Measurements from ENCODE around the gene DGKG.

DGKG gene

DNA sequence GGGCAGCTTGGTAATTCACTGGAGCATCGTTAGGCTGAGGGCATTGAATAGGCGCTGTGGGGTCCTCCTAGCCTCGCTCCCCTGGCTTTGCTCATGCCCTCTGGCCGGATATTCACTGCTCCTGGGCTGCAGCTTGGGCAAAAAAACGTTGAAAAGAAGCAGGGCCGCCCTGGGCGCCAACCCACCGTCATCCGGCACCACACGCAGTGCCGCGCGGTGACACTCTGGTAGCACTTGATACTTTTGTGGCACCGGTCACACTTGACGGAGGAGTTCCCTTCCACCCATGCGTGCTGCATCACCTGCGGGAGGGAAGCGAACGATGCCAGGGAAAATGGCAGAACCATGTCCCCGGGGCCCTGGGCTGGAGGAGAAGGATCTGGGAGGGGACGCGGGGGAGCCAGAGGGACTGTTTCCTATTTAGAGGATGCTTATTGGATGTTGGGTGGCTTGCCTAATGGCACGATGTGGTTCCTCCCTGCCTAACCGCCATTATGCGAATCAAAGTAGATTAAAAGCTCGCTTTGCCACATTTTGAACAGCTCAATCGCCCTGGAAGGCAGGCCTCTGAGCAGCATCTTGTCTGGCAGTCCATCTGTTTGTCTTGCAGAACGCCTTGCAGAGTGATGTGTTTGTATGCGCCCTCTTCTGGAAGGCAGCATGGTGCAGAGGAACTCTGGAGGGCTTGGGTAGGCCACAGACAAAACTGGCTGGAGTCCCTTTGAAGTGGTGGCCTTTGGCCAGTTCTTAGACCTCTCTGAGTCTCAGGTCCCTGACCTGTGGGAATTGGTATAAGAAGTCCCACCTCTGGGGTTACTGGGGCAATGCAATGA is 93.2 kb downstream of the DGKG start:
- Histone ChIP-seq H3K23ac (ENCODE audit: low read length) (no peak overlapping the region), H4K8ac (ENCODE audit: low read depth, low read length) (no peak overlapping the region), H3K79me2 (ENCODE audit: control insufficient read depth, insufficient read depth, low read length) (no peaks in the 10 kb centered on the region), H3K4me2 (ENCODE audit: low read length) (no peak overlapping the region), H3K27ac (ENCODE audit: low read depth, low read length) (no peak overlapping the region), H3K56ac (ENCODE audit: low read length) (no peak overlapping the region), H2BK15ac (replicated peaks; ENCODE audit: low read depth) (no peak overlapping the region), H3K4me3 (ENCODE audit: low read length) (no peak overlapping the region), H3K36me3 (ENCODE audit: control insufficient read depth, insufficient read depth, low read length) (no peaks in the 10 kb centered on the region), H2AK5ac (ENCODE audit: low read length) (no peak overlapping the region), H3K4ac (ENCODE audit: low read depth, low read length) (no peak overlapping the region), H3K79me1 (ENCODE audit: low read length) (no peaks in the 10 kb centered on the region), H3K27me3 (ENCODE audit: insufficient read depth, low read length, poor library complexity) (no peaks in the 10 kb centered on the region), H2BK120ac (ENCODE audit: low read depth, low read length) (no peak overlapping the region), H4K5ac (ENCODE audit: low read length) (no peak overlapping the region), H3K9ac (ENCODE audit: low read length) (no peak overlapping the region), H2BK5ac (ENCODE audit: low read length) (no peak overlapping the region), H3K18ac (ENCODE audit: low read length) (no peak overlapping the region), H3K4me1 (ENCODE audit: control insufficient read depth, low read depth, low read length) (no peaks in the 10 kb centered on the region)
- DNase-seq = peak; percentile 62
- WGBS (ENCODE audit: extremely low coverage, insufficient coverage, low lambda C conversion rate) = no CpG with 5 or more reads among the region's 29 CpGs

DNA sequence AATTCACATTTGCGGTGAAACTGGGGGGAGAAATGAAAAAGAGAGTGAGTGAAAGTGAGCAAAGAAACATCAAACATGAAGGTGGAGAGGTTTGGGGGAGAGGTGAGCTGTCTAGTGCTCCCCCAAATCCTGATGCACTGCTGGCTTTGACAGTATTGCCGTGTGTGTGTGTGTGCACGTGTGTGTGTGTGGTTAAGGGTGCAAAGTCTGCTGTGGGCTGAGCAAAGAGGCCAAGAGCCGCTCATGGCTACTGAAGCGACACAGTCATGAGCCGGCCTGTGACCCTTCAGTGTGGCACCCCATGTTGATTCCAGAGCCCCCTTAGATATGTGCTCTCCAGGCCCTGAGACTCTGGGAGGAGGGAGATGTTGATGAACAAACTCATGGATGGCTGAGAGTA is 94.3 kb downstream of the DGKG start:
- H2BK5ac ChIP-seq (ENCODE audit: low read length) = no peak overlapping the region
- no peaks in the 10 kb centered on the region for H3K79me1 ChIP-seq (ENCODE audit: low read length)
- no peaks in the 10 kb centered on the region for H3K27me3 ChIP-seq (ENCODE audit: insufficient read depth, low read length, poor library complexity)
- no peak overlapping the region for H4K8ac ChIP-seq (ENCODE audit: low read depth, low read length)
- H3K4me1 ChIP-seq (ENCODE audit: control insufficient read depth, low read depth, low read length) = no peaks in the 10 kb centered on the region
- no peak overlapping the region for H4K5ac ChIP-seq (ENCODE audit: low read length)
- H3K4me2 ChIP-seq (ENCODE audit: low read length) = no peak overlapping the region
- no peak for DNase-seq
- WGBS (ENCODE audit: extremely low coverage, insufficient coverage, low lambda C conversion rate) = no CpG with 5 or more reads among the region's 6 CpGs
- H3K4ac ChIP-seq (ENCODE audit: low read depth, low read length) = no peak overlapping the region
- no peaks in the 10 kb centered on the region for H3K79me2 ChIP-seq (ENCODE audit: control insufficient read depth, insufficient read depth, low read length)
- H3K18ac ChIP-seq (ENCODE audit: low read length) = no peak overlapping the region
- H2AK5ac ChIP-seq (ENCODE audit: low read length) = no peak overlapping the region
- H3K36me3 ChIP-seq (ENCODE audit: control insufficient read depth, insufficient read depth, low read length) = no peaks in the 10 kb centered on the region
- no peak overlapping the region for H3K4me3 ChIP-seq (ENCODE audit: low read length)
- no peak overlapping the region for H3K9ac ChIP-seq (ENCODE audit: low read length)
- H3K23ac ChIP-seq (ENCODE audit: low read length) = no peak overlapping the region
- no peak overlapping the region for H3K27ac ChIP-seq (ENCODE audit: low read depth, low read length)
- H3K56ac ChIP-seq (ENCODE audit: low read length) = no peak overlapping the region
- no peak overlapping the region for H2BK120ac ChIP-seq (ENCODE audit: low read depth, low read length)
- H2BK15ac ChIP-seq (replicated peaks; ENCODE audit: low read depth) = no peak overlapping the region

DNA sequence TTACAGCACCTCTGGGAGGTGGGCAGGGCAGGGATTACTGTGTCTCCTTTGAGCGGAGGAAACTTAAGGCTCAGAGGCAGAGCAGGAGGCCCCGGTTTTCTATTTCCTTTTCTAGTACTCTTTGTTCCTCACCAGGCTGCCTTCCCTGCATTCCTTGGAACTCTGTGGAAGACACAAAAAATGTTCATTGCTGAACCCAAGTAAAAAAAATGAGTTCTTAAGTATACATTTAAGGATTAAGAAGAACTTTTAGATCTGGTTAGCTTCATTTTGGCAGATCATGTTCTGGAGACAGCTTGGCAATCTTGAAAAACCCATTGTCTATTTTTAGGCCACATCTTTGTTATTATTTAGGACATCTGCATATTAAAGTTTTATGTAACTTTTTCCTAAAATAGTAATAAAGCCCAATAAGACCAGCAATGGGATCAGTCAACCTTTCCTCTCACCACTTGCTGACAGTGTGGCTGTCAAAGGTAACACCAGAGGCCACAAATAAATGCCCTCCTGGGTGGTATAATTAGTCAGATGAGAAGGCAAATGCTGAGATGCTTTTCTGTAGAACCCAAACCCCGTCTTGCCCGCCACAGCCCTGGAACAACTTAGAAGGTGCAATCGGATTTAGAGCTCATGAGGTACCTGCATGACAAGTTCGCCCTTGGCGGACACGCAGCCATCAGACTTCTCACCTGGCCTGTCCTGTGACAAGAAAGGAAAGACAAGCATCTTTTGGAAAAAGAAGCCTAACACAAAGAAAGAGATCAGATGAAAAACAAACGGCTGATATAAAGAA is 97.2 kb downstream of the DGKG start:
- no peak for DNase-seq
- Histone ChIP-seq H3K4me1 (ENCODE audit: control insufficient read depth, low read depth, low read length) (peaks cover 3% of the 10 kb centered on the region), H3K4ac (ENCODE audit: low read depth, low read length) (no peak overlapping the region), H3K4me2 (ENCODE audit: low read length) (no peak overlapping the region), H3K27ac (ENCODE audit: low read depth, low read length) (no peak overlapping the region), H2BK15ac (replicated peaks; ENCODE audit: low read depth) (no peak overlapping the region), H3K9ac (ENCODE audit: low read length) (no peak overlapping the region), H3K56ac (ENCODE audit: low read length) (no peak overlapping the region), H3K27me3 (ENCODE audit: insufficient read depth, low read length, poor library complexity) (no peaks in the 10 kb centered on the region), H2AK5ac (ENCODE audit: low read length) (no peak overlapping the region), H2BK5ac (ENCODE audit: low read length) (no peak overlapping the region), H3K23ac (ENCODE audit: low read length) (no peak overlapping the region), H3K79me2 (ENCODE audit: control insufficient read depth, insufficient read depth, low read length) (no peaks in the 10 kb centered on the region), H3K79me1 (ENCODE audit: low read length) (no peaks in the 10 kb centered on the region), H4K8ac (ENCODE audit: low read depth, low read length) (no peak overlapping the region), H3K4me3 (ENCODE audit: low read length) (no peak overlapping the region), H2BK120ac (ENCODE audit: low read depth, low read length) (no peak overlapping the region), H3K36me3 (ENCODE audit: control insufficient read depth, insufficient read depth, low read length) (no peaks in the 10 kb centered on the region), H4K5ac (ENCODE audit: low read length) (no peak overlapping the region), H3K18ac (ENCODE audit: low read length) (no peak overlapping the region)
- no CpG with 5 or more reads among the region's 9 CpGs for WGBS (ENCODE audit: extremely low coverage, insufficient coverage, low lambda C conversion rate)

DNA sequence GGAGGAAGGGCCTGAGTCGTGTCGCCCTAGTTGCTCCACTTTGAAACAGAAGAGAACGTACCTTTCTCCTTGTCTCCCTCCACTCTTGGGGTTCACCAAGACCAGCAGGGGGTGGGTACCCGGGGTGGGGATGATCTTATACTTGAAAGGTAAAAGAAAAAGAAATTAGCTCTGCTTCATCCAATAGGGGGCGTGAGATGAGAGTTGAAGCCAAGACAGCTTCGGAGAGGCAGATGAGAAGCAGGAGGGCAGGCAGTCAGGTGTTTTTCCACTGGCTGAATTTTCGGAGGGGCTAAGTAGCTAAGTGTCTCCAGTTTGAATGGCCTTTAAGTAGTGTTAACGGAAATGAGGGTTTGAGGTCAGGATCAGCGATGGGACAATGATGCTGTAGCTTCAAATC is 100.4 kb downstream of the DGKG start:
- H3K18ac ChIP-seq (ENCODE audit: low read length) = no peak overlapping the region
- no peak overlapping the region for H3K4me2 ChIP-seq (ENCODE audit: low read length)
- no peak overlapping the region for H4K5ac ChIP-seq (ENCODE audit: low read length)
- H3K9ac ChIP-seq (ENCODE audit: low read length) = no peak overlapping the region
- no peaks in the 10 kb centered on the region for H3K36me3 ChIP-seq (ENCODE audit: control insufficient read depth, insufficient read depth, low read length)
- H2AK5ac ChIP-seq (ENCODE audit: low read length) = no peak overlapping the region
- H3K4me1 ChIP-seq (ENCODE audit: control insufficient read depth, low read depth, low read length) = peaks cover 3% of the 10 kb centered on the region
- no peaks in the 10 kb centered on the region for H3K27me3 ChIP-seq (ENCODE audit: insufficient read depth, low read length, poor library complexity)
- H3K79me2 ChIP-seq (ENCODE audit: control insufficient read depth, insufficient read depth, low read length) = no peaks in the 10 kb centered on the region
- H2BK15ac ChIP-seq (replicated peaks; ENCODE audit: low read depth) = no peak overlapping the region
- DNase-seq = peak; percentile 66
- no CpG with 5 or more reads among the region's 9 CpGs for WGBS (ENCODE audit: extremely low coverage, insufficient coverage, low lambda C conversion rate)
- H3K79me1 ChIP-seq (ENCODE audit: low read length) = no peaks in the 10 kb centered on the region
- H3K27ac ChIP-seq (ENCODE audit: low read depth, low read length) = no peak overlapping the region
- no peak overlapping the region for H3K23ac ChIP-seq (ENCODE audit: low read length)
- H2BK5ac ChIP-seq (ENCODE audit: low read length) = no peak overlapping the region
- no peak overlapping the region for H3K4me3 ChIP-seq (ENCODE audit: low read length)
- H2BK120ac ChIP-seq (ENCODE audit: low read depth, low read length) = no peak overlapping the region
- H3K56ac ChIP-seq (ENCODE audit: low read length) = no peak overlapping the region
- no peak overlapping the region for H4K8ac ChIP-seq (ENCODE audit: low read depth, low read length)
- H3K4ac ChIP-seq (ENCODE audit: low read depth, low read length) = no peak overlapping the region

DNA sequence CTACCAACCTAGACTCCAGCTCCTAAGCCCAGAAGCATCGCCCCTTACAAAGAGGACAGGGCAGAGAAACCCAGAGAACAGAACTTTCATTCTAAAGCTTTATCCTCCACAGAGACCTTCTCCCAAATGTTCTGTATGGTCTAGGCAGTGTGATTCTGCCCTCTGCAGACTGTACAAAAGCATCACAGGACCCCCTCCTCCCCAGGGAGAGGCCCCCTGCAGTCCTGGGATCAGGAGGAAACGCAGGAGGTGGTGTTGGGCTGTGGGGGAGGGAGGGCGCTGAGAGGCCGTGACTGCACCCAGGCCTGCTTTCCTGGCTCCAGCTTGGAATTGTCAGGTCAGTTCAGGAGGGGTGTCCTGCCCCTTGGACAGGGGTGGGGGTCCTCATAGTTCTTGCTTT is 101.3 kb downstream of the DGKG start:
- H3K4me2 ChIP-seq (ENCODE audit: low read length) = no peak overlapping the region
- no peaks in the 10 kb centered on the region for H3K36me3 ChIP-seq (ENCODE audit: control insufficient read depth, insufficient read depth, low read length)
- H4K8ac ChIP-seq (ENCODE audit: low read depth, low read length) = no peak overlapping the region
- no peak overlapping the region for H2BK15ac ChIP-seq (replicated peaks; ENCODE audit: low read depth)
- no peak overlapping the region for H2AK5ac ChIP-seq (ENCODE audit: low read length)
- H3K27ac ChIP-seq (ENCODE audit: low read depth, low read length) = no peak overlapping the region
- H3K4me3 ChIP-seq (ENCODE audit: low read length) = no peak overlapping the region
- no peak overlapping the region for H4K5ac ChIP-seq (ENCODE audit: low read length)
- H3K27me3 ChIP-seq (ENCODE audit: insufficient read depth, low read length, poor library complexity) = no peaks in the 10 kb centered on the region
- H3K18ac ChIP-seq (ENCODE audit: low read length) = no peak overlapping the region
- H3K4ac ChIP-seq (ENCODE audit: low read depth, low read length) = no peak overlapping the region
- H3K79me1 ChIP-seq (ENCODE audit: low read length) = no peaks in the 10 kb centered on the region
- no peak overlapping the region for H2BK120ac ChIP-seq (ENCODE audit: low read depth, low read length)
- H3K79me2 ChIP-seq (ENCODE audit: control insufficient read depth, insufficient read depth, low read length) = no peaks in the 10 kb centered on the region
- H3K23ac ChIP-seq (ENCODE audit: low read length) = no peak overlapping the region
- no peak overlapping the region for H2BK5ac ChIP-seq (ENCODE audit: low read length)
- H3K4me1 ChIP-seq (ENCODE audit: control insufficient read depth, low read depth, low read length) = peaks cover 3% of the 10 kb centered on the region
- WGBS (ENCODE audit: extremely low coverage, insufficient coverage, low lambda C conversion rate) = no CpG with 5 or more reads among the region's 4 CpGs
- H3K56ac ChIP-seq (ENCODE audit: low read length) = no peak overlapping the region
- no peak for DNase-seq
- H3K9ac ChIP-seq (ENCODE audit: low read length) = no peak overlapping the region
